ENCODE results near the gene CCK.

The CCK gene

DNA sequence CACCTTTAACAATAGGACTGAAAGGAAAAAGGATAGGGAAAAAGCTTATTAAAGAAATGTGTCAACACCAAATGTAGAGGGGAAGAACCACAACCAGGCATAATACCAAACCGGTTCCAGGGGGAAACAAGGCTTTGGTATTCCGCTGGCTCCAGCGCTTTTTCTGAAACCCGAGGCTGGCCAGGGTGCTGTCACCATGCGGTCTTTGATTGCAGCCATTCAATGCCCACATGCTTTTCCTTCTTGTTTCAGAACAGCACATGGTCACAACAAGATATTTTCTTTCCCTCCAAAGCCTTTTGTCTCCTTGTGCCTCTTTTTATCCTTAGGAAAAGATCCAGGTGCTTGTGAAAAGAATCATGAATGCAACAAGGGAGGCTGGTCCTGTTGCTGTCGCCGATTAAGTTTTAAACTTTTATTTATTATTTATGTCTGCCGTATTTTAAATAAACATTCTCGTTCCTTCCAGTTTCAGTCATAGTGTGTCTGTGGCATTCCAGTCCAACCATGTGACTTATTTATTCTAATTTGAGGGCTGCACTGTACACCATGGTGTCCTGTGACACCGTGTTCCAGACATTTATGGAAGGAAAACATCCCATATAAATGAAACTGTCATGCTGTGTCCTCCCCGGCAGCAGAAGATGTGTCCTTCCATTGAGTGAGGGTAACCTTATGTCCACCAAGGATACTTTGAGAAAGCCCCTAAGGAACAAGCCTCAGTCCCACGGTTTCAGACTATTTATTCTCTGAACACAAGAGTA is 41.1 kb downstream of the CCK start:
- no peak for DNase-seq

GRCh38 chr3:42224178-42224577 is 41.8 kb downstream of the CCK start:
- DNase-seq, result no peak

DNA sequence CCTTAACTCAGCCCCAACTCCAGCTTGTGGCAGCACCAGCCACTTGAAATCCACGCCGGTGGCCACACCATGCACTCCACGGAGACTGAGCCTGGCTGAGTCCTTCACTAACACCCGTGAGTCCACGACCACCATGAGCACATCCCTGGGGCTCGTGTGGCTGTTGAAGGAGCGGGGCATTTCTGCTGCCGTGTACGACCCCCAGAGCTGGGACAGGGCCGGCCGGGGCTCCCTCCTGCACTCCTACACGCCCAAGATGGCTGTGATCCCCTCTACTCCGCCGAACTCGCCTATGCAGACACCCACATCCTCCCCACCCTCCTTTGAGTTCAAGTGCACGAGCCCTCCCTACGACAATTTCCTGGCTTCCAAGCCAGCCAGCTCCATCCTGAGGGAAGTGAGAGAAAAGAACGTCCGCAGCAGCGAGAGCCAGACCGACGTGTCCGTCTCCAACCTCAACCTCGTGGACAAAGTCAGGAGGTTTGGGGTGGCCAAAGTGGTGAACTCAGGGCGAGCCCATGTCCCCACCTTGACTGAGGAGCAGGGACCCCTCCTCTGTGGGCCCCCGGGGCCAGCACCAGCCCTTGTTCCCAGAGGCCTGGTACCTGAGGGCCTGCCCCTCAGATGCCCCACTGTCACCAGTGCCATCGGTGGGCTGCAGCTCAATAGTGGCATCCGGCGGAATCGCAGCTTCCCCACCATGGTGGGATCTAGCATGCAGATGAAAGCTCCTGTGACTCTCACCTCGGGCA is 42.9 kb downstream of the CCK start:
- no peak for DNase-seq

- no peak for DNase-seq
Observed at GRCh38 chr3:42220436-42221121, 45.4 kb downstream of the CCK start.

GRCh38 chr3:42216931-42217333 is 49.1 kb downstream of the CCK start:
- DNase-seq, result no peak

GRCh38 chr3:42216302-42216701 is 49.7 kb downstream of the CCK start:
- DNase-seq, result no peak

DNA sequence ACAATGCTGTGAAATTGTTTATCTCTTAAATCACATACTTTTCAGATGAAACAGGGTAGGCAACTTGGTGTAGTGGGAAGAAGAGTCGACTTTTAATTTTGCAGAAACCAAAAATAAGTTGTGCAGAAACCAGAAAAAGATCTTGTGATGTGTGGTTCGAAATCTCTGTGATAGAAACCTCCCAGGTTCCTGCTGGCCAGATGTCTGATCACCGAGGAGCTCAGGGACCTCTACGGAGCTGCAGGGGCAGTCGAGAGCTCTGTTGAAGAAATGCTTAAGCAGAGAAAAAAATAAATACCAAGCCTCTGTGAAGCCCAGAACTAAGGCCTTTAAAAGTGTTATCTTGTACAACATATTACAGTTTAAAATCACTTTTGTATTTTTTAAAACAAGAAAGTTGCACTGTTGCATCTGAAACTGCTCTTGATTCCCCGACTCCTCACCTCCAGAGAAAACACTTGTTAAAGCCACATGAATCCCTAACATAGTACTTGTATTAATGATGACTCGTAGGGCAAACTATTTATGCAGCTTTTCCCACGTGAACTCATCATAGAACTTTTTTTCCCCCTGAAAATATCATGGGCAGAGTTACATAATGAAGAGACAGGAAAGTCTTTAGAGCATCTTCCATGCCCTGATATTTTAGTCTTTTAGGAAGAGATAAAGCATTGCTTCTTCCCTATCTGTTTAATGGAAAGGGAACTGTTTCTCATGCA is 51.3 kb downstream of the CCK start:
- no peak for DNase-seq

DNA sequence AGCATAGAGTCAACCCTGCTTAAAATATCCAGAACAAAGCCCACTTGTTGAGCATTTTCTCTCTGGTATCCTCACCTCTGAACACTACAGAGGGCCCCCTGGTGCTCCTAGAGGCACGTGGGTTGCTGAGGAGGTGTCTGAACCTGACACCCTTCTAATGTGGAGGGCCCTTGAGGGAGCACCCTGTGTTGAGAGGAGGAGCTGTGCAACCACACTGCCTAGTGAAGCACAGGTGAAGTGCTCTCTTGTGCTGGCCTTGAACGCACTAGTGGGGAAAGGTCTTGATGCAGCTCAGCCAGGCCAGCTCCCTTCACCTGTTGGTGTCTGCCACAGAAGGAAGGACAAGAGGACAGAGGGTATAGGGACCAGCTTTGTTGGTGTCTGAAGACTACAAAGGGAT is 51.9 kb downstream of the CCK start:
- DNase-seq, result no peak

DNA sequence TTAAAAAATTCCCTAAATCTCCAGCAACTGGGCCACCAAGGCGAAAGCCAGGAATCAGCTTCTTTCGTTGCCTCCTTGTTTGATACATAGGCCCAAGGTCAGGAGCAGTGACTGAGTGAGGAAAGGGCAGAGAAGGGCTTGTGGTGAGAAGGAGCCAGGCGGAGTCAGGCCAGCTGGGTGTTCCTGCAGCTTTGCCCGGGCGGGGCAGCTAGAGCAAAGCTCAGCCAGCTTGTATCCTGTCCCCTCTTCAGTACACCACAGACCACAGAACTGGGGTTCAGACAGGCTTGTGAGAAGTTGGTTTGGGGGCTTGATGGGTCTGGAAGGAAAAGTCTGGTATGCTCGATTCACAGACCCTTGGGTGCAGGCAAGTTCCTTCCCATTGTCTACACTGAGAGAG is 52.6 kb downstream of the CCK start:
- no peak for DNase-seq

GRCh38 chr3:42210726-42211125 is 55.3 kb downstream of the CCK start:
- no peak for DNase-seq

DNA sequence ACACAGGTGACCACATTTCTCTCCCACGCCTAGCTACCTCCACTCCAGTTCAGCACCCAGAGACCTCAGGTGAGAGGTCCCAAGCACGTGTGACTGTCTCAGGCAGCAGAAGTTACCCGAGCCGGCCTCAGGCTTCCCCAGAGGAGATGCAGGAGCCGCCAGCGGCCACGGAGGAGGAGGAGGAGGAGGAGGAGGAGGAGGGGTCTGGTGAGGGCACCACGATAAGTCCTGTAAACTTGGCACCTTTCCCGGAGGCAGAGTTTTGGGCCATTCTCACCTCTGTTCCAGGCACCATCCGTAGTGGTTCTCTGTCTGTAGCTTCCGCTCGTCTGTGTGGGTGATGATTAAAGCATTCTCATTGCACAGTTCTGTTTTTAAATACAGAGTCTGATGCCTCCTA is 56.1 kb downstream of the CCK start:
- DNase-seq, result no peak

Data from retina (tissue), 1 donor.